GM21381 (cell line): ENCODE measurements around the gene MC1R.
A peak's percentile ranks its signal among the peaks of the same experiment; 100 is the strongest.
"Not testable (repeated sequence)": the region's sequence is repeated elsewhere in the genome, so short reads cannot be mapped to it uniquely, and the experiment has no call there.

Experiments used
- ATAC-seq: cut with Tn5 transposase; IDR thresholded peaks from one replicate; pipeline ENCODE4 v1.9.1; 2021; ENCODE audit warnings: mild to moderate bottlenecking, moderate library complexity; ENCODE audit not compliant: unreplicated experiment

The MC1R gene

DNA sequence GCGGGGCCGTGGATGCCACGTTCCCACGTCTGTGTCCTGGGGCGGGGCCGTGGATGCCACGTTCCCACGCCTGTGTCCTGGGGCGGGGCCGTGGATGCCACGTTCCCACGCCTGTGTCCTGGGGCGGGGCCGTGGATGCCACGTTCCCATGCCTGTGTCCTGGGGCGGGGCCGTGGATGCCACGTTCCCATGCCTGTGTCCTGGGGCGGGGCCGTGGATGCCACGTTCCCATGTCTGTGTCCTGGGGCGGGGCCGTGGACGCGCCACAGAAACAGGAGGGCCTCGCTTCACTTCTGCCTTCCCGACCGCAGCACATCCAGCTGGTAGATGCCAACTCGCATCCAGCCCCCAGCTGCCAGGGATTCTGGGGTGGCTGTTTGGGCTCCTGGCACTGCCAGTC is 15.4 kb downstream of the MC1R start:
- ATAC-seq: not testable (repeated sequence)

DNA sequence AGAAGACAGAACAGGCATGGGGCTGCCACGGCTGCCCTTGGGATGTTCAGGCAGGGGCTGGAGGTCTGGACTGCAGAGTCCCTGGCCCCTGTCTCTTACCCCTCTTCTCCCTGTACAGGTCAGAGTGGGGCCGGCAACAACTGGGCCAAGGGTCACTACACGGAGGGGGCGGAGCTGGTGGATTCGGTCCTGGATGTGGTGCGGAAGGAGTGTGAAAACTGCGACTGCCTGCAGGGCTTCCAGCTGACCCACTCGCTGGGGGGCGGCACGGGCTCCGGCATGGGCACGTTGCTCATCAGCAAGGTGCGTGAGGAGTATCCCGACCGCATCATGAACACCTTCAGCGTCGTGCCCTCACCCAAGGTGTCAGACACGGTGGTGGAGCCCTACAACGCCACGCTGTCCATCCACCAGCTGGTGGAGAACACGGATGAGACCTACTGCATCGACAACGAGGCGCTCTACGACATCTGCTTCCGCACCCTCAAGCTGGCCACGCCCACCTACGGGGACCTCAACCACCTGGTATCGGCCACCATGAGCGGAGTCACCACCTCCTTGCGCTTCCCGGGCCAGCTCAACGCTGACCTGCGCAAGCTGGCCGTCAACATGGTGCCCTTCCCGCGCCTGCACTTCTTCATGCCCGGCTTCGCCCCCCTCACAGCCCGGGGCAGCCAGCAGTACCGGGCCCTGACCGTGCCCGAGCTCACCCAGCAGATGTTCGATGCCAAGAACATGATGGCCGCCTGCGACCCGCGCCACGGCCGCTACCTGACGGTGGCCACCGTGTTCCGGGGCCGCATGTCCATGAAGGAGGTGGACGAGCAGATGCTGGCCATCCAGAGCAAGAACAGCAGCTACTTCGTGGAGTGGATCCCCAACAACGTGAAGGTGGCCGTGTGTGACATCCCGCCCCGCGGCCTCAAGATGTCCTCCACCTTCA is 16.2 kb downstream of the MC1R start:
- ATAC-seq: no peak

GRCh38 chr16:89935620-89936019 is 17.0 kb downstream of the MC1R start:
- ATAC-seq: not testable (repeated sequence)

- no peak for ATAC-seq
Measured at GRCh38 chr16:89936034-89936433, 17.4 kb downstream of the MC1R start.

DNA sequence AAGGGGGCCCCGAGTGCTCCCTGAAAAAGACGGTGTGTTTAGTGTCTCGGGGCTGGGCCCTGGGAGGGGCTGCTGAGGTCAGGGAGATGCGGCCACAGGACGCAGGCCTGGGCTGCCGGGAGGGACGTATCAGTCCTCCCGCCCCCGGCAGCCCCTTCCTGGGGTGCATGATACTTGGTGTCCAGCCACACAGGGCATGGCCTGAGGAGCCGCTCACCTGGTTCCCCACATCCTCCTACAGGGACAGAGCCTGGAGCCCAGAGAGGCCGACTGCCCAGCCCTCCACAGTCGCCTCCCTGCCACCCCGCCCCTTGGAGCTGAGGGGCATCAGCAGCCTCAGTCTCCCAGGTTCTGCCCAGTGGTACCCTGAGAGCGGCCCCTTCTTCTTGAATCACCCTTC is 17.8 kb downstream of the MC1R start:
- no peak for ATAC-seq

DNA sequence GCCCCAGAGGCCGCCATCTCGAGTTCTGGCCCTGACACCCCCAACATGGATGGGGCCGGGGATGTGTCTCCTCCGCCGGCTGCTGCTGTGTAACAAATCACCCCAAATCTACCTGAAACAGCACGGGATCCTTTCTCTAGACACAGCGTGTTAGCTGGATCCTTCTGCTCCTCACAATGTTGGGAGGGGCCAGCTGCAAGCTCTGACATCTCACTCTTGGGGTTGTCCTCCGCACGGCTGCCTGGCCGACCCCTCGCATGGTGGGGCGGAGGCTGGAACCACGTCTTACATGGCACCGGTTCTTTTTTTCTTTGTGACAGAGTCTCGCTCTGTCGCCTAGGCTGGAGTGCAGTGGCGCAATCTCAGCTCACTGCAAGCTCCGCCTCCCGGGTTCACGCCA is 18.3 kb downstream of the MC1R start:
- ATAC-seq: no peak

- no peak for ATAC-seq
Measured at GRCh38 chr16:89938175-89938885, 19.7 kb downstream of the MC1R start.

DNA sequence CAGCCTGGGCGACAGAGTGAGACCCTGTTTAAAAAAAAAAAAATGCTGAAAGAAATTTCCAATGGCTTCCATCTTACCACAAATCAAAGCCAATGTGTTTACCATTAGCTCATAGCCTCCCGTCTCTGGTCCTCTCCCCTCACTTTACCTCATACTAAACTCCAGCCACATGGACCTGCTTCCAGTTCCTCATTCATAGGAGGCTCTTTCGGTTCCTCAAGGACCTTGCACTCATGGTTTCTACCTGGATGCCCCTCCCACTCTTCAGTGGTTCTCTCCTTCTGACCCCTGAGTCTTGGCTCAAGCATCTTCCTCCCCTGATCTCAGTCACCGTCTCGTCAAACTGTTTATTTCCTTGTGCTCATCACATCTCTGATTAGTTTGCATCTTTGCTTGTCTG is 26.1 kb downstream of the MC1R start:
- no peak for ATAC-seq

DNA sequence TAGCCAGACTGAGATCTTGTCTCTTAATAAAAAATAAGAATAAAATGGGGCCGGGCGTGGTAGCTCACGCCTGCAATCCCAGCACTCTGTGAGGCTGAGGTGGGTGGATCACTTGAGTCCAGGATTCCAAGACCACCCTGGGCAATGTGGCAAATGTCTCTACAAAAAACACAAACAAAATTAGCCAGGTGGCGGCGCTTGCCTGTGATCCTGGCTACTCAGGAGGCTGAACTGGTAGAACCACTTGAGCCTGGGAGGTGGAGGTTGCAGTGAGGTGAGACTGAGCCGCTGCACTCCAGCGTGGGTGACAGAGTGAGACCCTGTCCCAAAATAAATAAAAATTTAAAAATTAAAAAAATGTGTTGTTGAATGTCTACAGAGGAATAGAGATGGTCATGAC is 27.0 kb downstream of the MC1R start:
- ATAC-seq: no peak

DNA sequence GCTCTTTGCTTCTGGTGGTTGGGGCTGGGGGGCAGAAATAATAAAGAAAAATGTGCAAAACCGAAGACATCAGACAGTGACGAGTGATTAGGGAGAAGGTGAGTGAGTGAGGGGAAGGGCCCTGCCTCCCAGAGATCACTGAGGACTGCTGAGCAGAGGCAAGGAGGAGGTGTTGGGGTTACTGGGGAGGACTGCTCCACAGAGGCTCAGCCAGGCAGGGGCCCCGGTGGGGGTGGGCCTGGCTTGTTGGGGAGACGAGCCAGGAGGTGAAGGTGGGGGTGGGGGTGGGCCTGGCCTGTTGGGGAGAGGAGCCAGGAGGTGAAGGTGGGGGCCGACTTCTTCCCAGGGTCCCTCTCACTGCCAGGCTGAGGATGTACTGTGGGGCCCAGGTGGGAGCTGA is 27.9 kb downstream of the MC1R start:
- ATAC-seq: no peak

GRCh38 chr16:89949121-89949742 is 30.6 kb downstream of the MC1R start:
- ATAC-seq: no peak

DNA sequence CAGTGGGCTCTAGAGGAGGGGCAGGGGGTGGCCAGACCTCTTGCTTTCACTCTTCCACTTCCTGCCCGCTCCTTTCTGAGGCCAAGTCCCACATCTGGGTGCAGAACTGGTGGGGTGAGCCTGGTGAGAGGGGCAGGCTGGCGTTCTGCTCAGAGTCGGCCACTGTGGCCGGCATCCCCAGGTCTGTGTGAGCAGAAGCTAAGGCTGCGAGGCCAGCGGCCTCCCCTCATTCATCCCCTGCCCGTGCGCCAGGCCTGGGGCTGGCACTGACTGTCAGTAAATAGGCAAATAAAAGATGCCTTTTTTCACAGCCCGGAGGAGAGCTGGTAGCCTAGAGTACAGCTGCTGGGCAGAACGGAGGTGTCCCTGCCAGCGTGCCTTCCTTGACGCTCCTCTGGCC is 31.1 kb downstream of the MC1R start:
- no peak for ATAC-seq

GRCh38 chr16:89951509-89951908 is 32.8 kb downstream of the MC1R start:
- no peak for ATAC-seq

GRCh38 chr16:89952049-89952448 is 33.4 kb downstream of the MC1R start:
- ATAC-seq: no peak

DNA sequence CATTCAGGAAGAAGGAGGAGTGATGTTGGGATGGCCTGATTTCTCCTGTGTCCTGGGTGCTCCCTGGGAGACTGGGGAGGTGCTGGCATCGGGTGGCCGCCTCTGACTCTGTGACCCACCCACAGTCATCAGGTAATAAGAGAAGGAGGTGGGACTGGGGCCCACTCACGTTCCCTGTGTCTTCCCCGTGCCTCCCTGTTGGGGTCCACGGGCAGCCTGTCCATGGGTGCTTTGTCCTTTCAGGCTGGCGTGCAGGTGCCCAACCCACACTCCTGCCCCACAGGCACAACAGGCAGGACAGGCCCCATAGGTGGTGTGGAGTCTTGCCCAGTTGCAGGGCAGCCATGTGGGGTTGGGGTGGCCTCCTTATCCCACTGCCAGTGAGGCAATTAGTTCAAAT is 33.9 kb downstream of the MC1R start:
- no peak for ATAC-seq

DNA sequence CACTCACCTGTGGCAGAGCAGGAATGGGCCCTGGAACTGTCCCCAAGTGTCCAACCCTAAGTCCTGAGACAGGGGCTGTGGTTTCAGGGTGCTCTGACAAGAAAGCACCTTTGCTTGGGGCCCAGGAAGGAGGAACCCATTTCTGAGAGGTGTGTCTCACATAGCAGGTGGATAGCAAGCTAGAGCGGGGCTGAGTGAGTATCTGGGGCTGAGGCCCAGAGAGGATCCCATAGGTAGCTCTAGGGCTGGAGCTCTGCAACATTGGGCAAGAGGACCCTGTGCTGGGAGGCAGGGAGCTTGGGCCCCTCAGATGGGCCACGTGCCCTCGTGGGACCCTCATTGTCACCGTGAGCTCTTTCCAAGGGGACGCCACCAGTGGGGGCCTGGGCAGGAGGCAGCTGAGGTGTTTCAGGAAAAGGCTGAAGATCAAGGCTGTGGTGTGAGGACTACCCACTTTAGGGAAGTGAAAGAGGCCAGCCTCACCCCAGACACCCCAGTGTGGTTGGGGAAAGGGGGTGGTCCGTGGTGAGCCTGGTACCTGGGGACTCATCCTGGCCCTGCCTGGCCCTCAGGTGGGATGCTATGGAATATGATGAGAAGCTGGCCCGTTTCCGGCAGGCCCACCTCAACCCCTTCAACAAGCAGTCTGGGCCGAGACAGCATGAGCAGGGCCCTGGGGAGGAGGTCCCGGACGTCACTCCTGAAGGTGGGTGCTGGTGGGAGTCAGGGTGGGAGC is 35.2 kb downstream of the MC1R start:
- ATAC-seq: peak; percentile 60

DNA sequence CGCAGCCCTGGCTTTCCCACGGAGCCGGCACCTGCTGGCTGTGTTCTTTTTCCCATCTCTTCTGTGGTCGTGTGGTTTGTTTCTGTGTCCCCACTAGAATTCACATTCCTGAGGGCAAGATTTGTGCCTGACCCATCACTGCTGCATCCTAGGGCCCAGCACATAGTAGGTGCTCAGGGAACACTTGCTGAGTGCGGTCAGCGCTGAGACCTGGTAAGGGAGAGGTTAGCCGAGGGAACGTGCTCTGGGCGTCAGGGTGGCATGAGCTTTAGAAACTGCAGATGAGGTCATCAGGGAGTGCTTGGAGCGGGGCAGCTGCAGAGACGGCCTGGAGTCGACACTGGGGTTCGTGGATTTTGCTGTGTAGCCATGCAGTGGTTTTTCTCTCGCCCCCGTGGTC is 35.8 kb downstream of the MC1R start:
- ATAC-seq: no peak

DNA sequence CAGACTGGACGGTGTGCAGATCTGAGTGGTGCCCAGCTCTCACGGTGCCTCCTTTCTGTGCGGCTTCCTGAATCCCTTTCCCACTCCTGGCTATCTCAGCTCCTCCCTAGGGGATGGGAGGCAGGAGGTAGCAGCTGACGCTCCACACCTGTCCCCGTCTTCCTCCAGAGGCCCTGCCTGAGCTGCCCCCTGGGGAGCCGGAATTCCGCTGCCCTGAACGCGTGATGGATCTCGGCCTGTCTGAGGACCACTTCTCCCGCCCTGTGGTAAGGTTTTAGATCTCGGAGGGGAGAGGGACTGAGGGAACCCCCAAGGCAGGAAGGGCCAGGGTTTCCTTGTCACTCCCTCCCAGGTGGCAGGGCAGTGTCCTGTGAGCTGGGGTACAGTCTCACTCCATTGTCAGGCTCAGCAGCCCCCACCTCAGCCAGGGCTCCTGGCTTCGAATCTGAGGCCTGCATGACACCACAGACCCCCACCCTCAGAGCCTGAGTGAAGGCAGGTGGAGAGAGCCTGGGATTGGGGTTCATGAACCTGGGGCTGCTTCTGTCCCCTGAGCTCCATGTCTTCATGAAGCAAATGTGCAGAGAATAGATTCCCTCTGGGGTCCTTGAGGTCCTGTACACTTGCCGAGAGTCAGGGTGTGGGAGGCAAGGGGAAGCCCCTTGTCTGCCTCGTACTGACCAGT is 36.5 kb downstream of the MC1R start:
- ATAC-seq: no peak

DNA sequence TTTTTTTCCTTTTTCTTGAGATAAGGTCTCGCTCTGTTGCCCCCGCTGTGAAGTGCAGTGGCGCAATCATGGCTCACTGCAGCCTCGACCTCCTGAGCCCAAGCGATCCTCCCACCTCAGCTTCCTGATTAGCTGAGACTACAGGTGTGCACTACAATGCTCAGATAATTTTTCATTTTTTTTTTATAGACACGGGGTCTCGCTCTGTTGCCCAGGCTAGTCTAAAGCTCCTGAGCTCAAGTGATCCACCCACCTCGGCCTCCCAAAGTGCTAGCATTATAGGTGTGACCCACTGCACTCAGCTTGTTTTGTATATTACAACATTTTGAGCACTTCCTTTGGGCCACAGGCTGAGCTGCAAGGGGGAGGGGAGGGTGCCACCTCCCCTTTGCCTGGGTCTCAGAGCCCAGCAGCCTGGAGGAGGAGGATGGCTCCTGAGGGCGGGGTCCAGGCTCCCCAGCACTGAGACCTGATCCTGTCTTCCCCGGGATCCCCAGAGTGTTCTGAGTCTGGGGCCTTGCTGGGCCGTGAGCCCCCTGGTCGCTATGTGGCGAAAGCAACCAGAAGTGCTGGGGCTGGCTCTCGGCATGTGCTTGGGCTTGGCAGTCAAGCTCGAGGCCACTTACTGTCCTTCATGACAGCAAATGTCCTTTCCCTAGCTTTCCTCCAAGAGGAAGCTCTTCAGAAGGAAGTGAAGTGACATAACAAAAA is 38.0 kb downstream of the MC1R start:
- ATAC-seq: no peak

DNA sequence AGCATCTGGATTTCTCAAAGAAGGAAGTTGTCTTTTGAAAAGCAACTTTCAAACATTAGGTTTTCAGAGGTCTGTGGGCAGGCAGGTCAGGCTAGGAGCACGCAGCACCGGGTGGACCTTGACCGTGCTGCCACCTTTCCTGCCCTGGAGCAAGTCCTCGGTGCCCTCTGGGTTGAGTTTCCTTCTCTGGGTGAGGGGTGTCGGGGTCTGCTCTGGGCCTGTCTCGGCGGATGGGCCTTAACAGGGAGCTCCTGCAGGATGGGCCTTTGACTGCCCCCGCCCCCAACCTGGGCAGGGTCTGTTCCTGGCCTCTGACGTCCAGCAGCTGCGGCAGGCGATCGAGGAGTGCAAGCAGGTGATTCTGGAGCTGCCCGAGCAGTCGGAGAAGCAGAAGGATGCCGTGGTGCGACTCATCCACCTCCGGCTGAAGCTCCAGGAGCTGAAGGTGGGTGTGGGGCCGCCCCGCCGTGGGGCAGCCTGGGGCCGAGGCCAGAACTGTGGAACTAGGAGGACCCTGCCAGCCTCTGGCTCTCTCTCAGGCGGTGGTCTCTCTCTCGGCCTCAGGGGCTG is 38.6 kb downstream of the MC1R start:
- no peak for ATAC-seq
